Coronary artery (tissue), 2 donors: ENCODE measurements around the gene TRAF2.

ENCODE experiments used
- DNase-seq: peaks from one replicate; pipeline ENCODE4 v3.0.0-alpha.2; 2017; ENCODE audit warnings: low spot score
- H3K27ac ChIP-seq, 2 donors: fragments of 200-600 bp; sonication (generic); one replicate each; pipeline ENCODE4 v1.5.1; 2016 to 2019
- H3K4me3 ChIP-seq: fragments of 200-600 bp; sonication (generic); 2 replicates; pipeline ENCODE4 v1.5.1; 2016; ENCODE audit warnings: mild to moderate bottlenecking, moderate library complexity
- CTCF ChIP-seq: fragments of 200-600 bp; sonication (generic); IDR thresholded peaks from one replicate; pipeline ENCODE4 v1.5.1; 2019; ENCODE audit warnings: antibody characterized with exemption

The TRAF2 gene

GRCh38 chr9:136896027-136896426 is 9.7 kb downstream of the TRAF2 start:
- DNase-seq: no peak
- no peak for TF ChIP-seq CTCF
- H3K4me3 ChIP-seq: no peak overlapping the region

GRCh38 chr9:136898483-136899100 is 12.3 kb downstream of the TRAF2 start:
- no peak overlapping the region for H3K4me3 ChIP-seq
- H3K27ac ChIP-seq: no peak overlapping the region
- no peak for DNase-seq
- TF ChIP-seq CTCF: no peak

More at GRCh38 chr9:136896027-136896426, 9.7 kb downstream of the TRAF2 start:
- no peak overlapping the region for H3K27ac ChIP-seq

- no peak overlapping the region for H3K27ac ChIP-seq
- H3K4me3 ChIP-seq: no peak overlapping the region
Observed at GRCh38 chr9:136899196-136899595, 12.9 kb downstream of the TRAF2 start.

GRCh38 chr9:136900556-136900955 is 14.2 kb downstream of the TRAF2 start:
- TF ChIP-seq CTCF: no peak
- no peak overlapping the region for H3K27ac ChIP-seq
- no peak overlapping the region for H3K4me3 ChIP-seq
- DNase-seq: no peak

More at GRCh38 chr9:136899196-136899595, 12.9 kb downstream of the TRAF2 start:
- DNase-seq: no peak
- no peak for TF ChIP-seq CTCF

GRCh38 chr9:136900988-136901515 is 14.7 kb downstream of the TRAF2 start:
- DNase-seq: no peak
- no peak overlapping the region for H3K4me3 ChIP-seq
- no peak for TF ChIP-seq CTCF

GRCh38 chr9:136901516-136902258 is 15.4 kb downstream of the TRAF2 start:
- no peak for TF ChIP-seq CTCF
- peak overlapping the region; percentile 60 to 78 for H3K27ac ChIP-seq
- DNase-seq: no peak
- peak overlapping the region; percentile 47 for H3K4me3 ChIP-seq

More at GRCh38 chr9:136900988-136901515, 14.7 kb downstream of the TRAF2 start:
- H3K27ac ChIP-seq: peak overlapping the region; percentile 60 to 78
